B cell (primary cell): ENCODE measurements around the gene UQCC5. TPM values are rescaled to one million over a fixed set of nuclear protein-coding genes. Genes with fewer than 3 reads are reported as not detected.

ENCODE experiments used
- ATAC-seq: fragments of 200-7000 bp; cut with Tn5 transposase; one replicate; pipeline ENCODE4 v1.10.0; 2021; ENCODE audit warnings: low read depth, mild to moderate bottlenecking, moderate number of reproducible peaks, moderate library complexity
- CTCF ChIA-PET: fragments of 350-600 bp; sonication (Branson Sonifier 250); formaldehyde crosslinking; loops from one replicate; lab custom pipeline; 2021; ENCODE audit warnings: antibody characterized with exemption, inconsistent platforms; lab: Charles Lee
- POLR2A ChIA-PET: fragments of 350-600 bp; sonication (Branson Sonifier 250); formaldehyde crosslinking; loops from one replicate; lab custom pipeline; 2021; ENCODE audit warnings: antibody characterized with exemption; lab: Charles Lee
- DNase-seq: peaks from one replicate; pipeline ENCODE4 v3.0.0; 2013
- H2AFZ ChIP-seq: 2 replicates; pipeline ENCODE4 v1.6.1; 2012; ENCODE audit warnings: mild to moderate bottlenecking, low read depth, low read length; ENCODE audit not compliant: insufficient read depth, poor library complexity, severe bottlenecking
- H3K27ac ChIP-seq, 2 donors: 1 replicate in 1 of 2; 2 replicates in 1 of 2; pipeline ENCODE4 v1.5.1; 2012 to 2013; ENCODE audit warnings: low read length in 2 of 2, mild to moderate bottlenecking in 2 of 2, moderate library complexity in 1 of 2
- H3K27me3 ChIP-seq, 4 experiments: fragments of 200-600 bp in 1 of 4; sonication (generic) in 1 of 4; replicated peaks in 1 of 4; 1 replicate in 2 of 4; 2 replicates in 2 of 4; pipeline versions ENCODE4 v1.6.1 to v1.7.0; 2013 to 2016; ENCODE audit warnings: low read length in 3 of 4, mild to moderate bottlenecking in 2 of 4, mixed read lengths in 1 of 4, moderate library complexity in 1 of 4; ENCODE audit not compliant: insufficient read depth in 4 of 4, control insufficient read depth in 3 of 4; ENCODE audit errors: control extremely low read depth in 1 of 4
- H3K36me3 ChIP-seq, 2 experiments: replicated peaks in 1 of 2; 1 replicate in 1 of 2; 2 replicates in 1 of 2; pipeline versions ENCODE4 v1.6.1 to v1.7.1; 2013; ENCODE audit warnings: low read length in 1 of 2; ENCODE audit not compliant: insufficient read depth in 2 of 2, control insufficient read depth in 1 of 2; ENCODE audit errors: control extremely low read depth in 1 of 2, extremely low read depth in 1 of 2
- H3K4me1 ChIP-seq, 2 donors: fragments of 200-600 bp in 1 of 2; sonication (generic) in 1 of 2; 1 replicate in 1 of 2; 2 replicates in 1 of 2; pipeline versions ENCODE4 v1.5.1 to v1.6.1; 2013 to 2017; ENCODE audit warnings: low read length in 2 of 2; ENCODE audit not compliant: control insufficient read depth in 2 of 2, insufficient read depth in 2 of 2
- H3K4me2 ChIP-seq: replicated peaks from 2 replicates; pipeline ENCODE3; 2012; ENCODE audit warnings: mild to moderate bottlenecking, low read depth, low read length; ENCODE audit not compliant: poor library complexity, severe bottlenecking
- H3K4me3 ChIP-seq, 5 experiments: fragments of 200-600 bp in 1 of 5; sonication (generic) in 1 of 5; 1 replicate in 3 of 5; 2 replicates in 2 of 5; pipeline versions ENCODE4 v1.5.1 to v1.7.0; 2011 to 2016; ENCODE audit warnings: low read length in 4 of 5, mild to moderate bottlenecking in 4 of 5, low read depth in 2 of 5, control low read depth in 1 of 5, moderate library complexity in 1 of 5; ENCODE audit not compliant: insufficient read depth in 1 of 5; ENCODE audit errors: control extremely low read depth in 1 of 5, extremely low read depth in 1 of 5
- H3K79me2 ChIP-seq: fragments of 200-600 bp; sonication (generic); one replicate; pipeline ENCODE4 v1.6.0; 2016; ENCODE audit warnings: low read length; ENCODE audit not compliant: control insufficient read depth, insufficient read depth
- H3K9ac ChIP-seq: fragments of 200-600 bp; sonication (generic); 2 replicates; pipeline ENCODE4 v1.6.1; 2017; ENCODE audit warnings: mild to moderate bottlenecking, low read length, moderate library complexity
- H3K9me3 ChIP-seq, 3 donors: one replicate each; pipeline versions ENCODE4 v1.6.1 to v1.7.1; 2013; ENCODE audit warnings: low read length in 2 of 3; ENCODE audit not compliant: control insufficient read depth in 2 of 3, insufficient read depth in 1 of 3; ENCODE audit errors: control extremely low read depth in 1 of 3
- H4K20me1 ChIP-seq: 2 replicates; pipeline ENCODE4 v1.6.0; 2012; ENCODE audit warnings: mild to moderate bottlenecking, low read length; ENCODE audit not compliant: insufficient read depth, control insufficient read depth, poor library complexity, severe bottlenecking
- H3K27ac Mint-ChIP-seq: one replicate; pipeline ENCODE4 v1.8.0; 2021; ENCODE audit warnings: mixed read lengths
- H3K27me3 Mint-ChIP-seq: one replicate; pipeline ENCODE4 v1.8.0; 2021; ENCODE audit warnings: mixed read lengths
- H3K4me1 Mint-ChIP-seq: one replicate; pipeline ENCODE4 v1.8.0; 2021; ENCODE audit warnings: mixed read lengths
- H3K4me3 Mint-ChIP-seq: one replicate; pipeline ENCODE4 v1.8.0; 2021; ENCODE audit warnings: mixed read lengths
- H3K9me3 Mint-ChIP-seq: one replicate; pipeline ENCODE4 v1.8.0; 2022; ENCODE audit warnings: mixed read lengths; ENCODE audit not compliant: insufficient read depth
- EZH2 ChIP-seq: IDR thresholded peaks from 2 replicates; pipeline ENCODE4 v1.6.1; 2012; ENCODE audit warnings: borderline replicate concordance, low read depth, mild to moderate bottlenecking, moderate library complexity, low read length; ENCODE audit not compliant: insufficient read depth, poor library complexity, severe bottlenecking
- WGBS: methylation state at CpG from one replicate; pipeline ENCODE4 v1.1.5; 2013; ENCODE audit warnings: missing lambda C conversion rate; ENCODE audit not compliant: insufficient coverage; 5-methylcytosine and 5-hydroxymethylcytosine counted together
- intact Hi-C: fragments of 100-400 bp; cut with micrococcal nuclease; formaldehyde crosslinking; loops from one replicate; pipeline ENCODE4 v1.10.0; 2022
- polyA plus RNA-seq: library from polyadenylated mRNA; depleted of rRNA; stranded (reverse); fragments of >200 nt; gene quantifications from 2 replicates; pipeline ENCODE4 v1.2.3, GENCODE V29; 2012
- total RNA-seq, 2 donors: library from RNA; stranded (reverse); fragments of 120-200 nt in 1 of 2; gene quantifications; 1 replicate in 1 of 2; 2 replicates in 1 of 2; pipeline versions ENCODE4 v1.2.3 to v1.2.4, GENCODE V29; 2013 to 2022
- TF ChIP-seq, protein P1 (sequence below): fragments of 200-600 bp; IDR thresholded peaks from one replicate; pipeline ENCODE4 v1.8.0; 2022; ENCODE audit warnings: antibody characterized with exemption, mild to moderate bottlenecking

The UQCC5 gene
- total and polyA plus RNA-seq, 2 donors (not counting 1 experiment from before 2014, with no cell fraction given) = 1.1 to 10.3 TPM

DNA sequence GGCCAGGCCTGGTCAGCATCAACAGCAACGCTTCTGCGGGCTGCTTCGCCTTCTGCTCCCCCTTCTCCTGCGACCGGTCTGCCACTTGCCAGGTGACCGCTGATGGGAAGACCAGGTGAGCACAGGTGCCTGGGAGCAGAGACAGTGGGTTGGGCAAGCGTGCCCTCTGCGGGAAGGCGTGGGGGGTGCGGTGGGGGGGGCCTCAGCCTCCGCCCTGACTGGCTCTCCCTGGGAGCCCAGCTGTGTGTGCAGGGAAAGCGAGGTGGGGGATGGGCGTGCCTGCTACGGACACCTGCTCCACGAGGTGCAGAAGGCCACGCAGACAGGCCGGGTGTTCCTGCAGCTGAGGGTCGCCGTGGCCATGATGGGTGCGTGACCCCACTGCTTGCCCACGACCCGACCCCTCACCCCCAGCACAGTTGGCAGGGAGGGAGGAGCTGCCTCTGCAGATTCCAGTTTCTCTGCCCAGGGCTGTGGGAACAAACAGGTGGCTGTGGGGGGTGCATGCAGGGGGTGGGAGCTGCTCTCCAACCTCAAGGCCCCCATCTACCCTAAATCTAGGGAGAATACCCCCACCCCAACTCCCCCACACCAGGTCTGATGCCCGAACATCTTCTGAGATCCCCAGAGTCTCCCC is 32.5 kb upstream of the UQCC5 start:
- H3K4me1 Mint-ChIP-seq = peaks cover 7% of the 10 kb centered on the region
- H3K27ac Mint-ChIP-seq = no peak overlapping the region
- Histone ChIP-seq H3K9ac (no peak overlapping the region), H3K4me1 (peaks cover 3 to 5% of the 10 kb centered on the region in 2 donors), H3K36me3 (no peaks in the 10 kb centered on the region), H4K20me1 (no peaks in the 10 kb centered on the region), H3K79me2 (no peaks in the 10 kb centered on the region), H2AFZ (no peak overlapping the region), H3K4me2 (no peak overlapping the region), H3K27me3 (no peaks in the 10 kb centered on the region), H3K4me3 (no peak overlapping the region), H3K27ac (no peak overlapping the region), H3K9me3 (no peaks in the 10 kb centered on the region)
- TF ChIP-seq, protein P1, sequence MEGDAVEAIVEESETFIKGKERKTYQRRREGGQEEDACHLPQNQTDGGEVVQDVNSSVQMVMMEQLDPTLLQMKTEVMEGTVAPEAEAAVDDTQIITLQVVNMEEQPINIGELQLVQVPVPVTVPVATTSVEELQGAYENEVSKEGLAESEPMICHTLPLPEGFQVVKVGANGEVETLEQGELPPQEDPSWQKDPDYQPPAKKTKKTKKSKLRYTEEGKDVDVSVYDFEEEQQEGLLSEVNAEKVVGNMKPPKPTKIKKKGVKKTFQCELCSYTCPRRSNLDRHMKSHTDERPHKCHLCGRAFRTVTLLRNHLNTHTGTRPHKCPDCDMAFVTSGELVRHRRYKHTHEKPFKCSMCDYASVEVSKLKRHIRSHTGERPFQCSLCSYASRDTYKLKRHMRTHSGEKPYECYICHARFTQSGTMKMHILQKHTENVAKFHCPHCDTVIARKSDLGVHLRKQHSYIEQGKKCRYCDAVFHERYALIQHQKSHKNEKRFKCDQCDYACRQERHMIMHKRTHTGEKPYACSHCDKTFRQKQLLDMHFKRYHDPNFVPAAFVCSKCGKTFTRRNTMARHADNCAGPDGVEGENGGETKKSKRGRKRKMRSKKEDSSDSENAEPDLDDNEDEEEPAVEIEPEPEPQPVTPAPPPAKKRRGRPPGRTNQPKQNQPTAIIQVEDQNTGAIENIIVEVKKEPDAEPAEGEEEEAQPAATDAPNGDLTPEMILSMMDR = no peak
- H3K4me3 Mint-ChIP-seq = no peak overlapping the region
- DNase-seq (no peak), ATAC-seq (no peak)
- intact Hi-C loops = no loop called here
- POLR2A ChIA-PET = no interaction called here
- no peaks in the 10 kb centered on the region for H3K27me3 Mint-ChIP-seq
- CTCF ChIA-PET = interaction anchor here (0.7 kb wide), 1 partner anchor 30 kb away, joined by 3 read pairs; no protein-coding TSS in a partner anchor
- H3K9me3 Mint-ChIP-seq = no peaks in the 10 kb centered on the region
- 87% methylated on average over 15 of the region's 23 CpGs for WGBS

DNA sequence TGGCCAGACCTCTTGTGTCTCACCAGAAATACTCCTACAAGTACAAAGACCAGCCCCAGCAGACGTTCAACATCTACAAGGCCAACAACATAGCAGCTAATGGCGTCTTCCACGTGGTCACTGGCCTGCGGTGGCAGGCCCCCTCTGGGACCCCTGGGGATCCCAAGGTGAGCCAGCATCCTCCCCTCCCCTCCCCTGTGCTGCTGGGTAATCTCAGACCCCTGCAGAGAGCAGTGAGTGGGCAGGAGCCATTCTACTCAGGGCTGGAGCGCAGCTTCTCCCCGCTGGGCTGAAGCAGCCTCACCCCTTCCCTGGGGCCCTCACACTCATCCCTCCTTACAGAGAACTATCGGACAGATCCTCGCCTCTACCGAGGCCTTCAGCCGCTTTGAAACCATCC is 31.4 kb upstream of the UQCC5 start:
- no peak overlapping the region for H3K4me3 ChIP-seq
- intact Hi-C loops = no loop called here
- ATAC-seq (no peak), DNase-seq (no peak)
- H3K9me3 ChIP-seq = no peaks in the 10 kb centered on the region
- H4K20me1 ChIP-seq = no peaks in the 10 kb centered on the region
- WGBS = 93% methylated on average over 10 of the region's 10 CpGs
- no peak overlapping the region for H2AFZ ChIP-seq
- no peaks in the 10 kb centered on the region for H3K36me3 ChIP-seq
- ChIA-PET CTCF (no interaction called here), POLR2A (no interaction called here)
- Mint-ChIP-seq H3K4me3 (no peak overlapping the region), H3K4me1 (peaks cover 2% of the 10 kb centered on the region), H3K9me3 (no peaks in the 10 kb centered on the region), H3K27ac (no peak overlapping the region), H3K27me3 (no peaks in the 10 kb centered on the region)
- H3K27me3 ChIP-seq = no peaks in the 10 kb centered on the region
- no peak for TF ChIP-seq EZH2
- TF ChIP-seq, protein P1 = no peak
- no peak overlapping the region for H3K4me2 ChIP-seq
- H3K27ac ChIP-seq = no peak overlapping the region
- H3K9ac ChIP-seq = no peak overlapping the region
- no peaks in the 10 kb centered on the region for H3K4me1 ChIP-seq
- no peaks in the 10 kb centered on the region for H3K79me2 ChIP-seq
